ENCODE measurements around the gene TAP1. TPM values are rescaled to one million over a fixed set of nuclear protein-coding genes. Genes with fewer than 3 reads are reported as not detected.

TAP1 gene
- total and polyA plus RNA-seq, 2 donors (not counting 3 experiments of a cell fraction or from before 2014, with no cell fraction given): 15.6 to 25.9 TPM

DNA sequence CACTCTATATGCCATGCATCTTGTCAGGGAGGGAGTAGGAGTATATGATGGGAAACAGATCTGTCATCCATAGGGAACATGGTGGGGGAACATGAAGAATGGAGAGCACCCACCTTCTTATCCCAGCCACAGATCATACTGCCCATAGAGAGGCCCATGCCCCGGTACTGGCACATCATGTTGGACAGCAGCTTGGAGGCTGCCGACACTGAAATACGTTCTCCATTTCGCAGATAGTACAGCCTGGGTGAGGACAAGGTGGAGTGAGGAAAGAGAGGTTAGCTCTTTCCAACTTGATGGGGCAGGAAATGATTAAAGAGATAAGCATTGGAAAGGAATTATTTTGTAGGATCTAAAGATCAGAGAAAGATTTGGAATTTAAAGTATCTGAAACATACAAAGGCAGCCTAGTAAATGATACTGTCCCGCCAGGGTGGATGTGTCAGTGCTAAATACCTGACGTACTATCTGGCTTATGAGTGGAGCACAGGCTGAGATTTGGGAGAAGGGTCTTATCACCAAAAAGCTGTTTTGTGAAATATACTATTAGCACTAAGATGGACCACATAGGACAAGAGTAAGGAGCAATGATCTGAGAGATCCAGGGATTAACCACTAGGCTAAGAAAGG is 11.4 kb downstream of the TAP1 start:
- DNase-seq (ENCODE audit: low read depth, low spot score) (no peak), FAIRE-seq (no peak)
- POLR2A ChIA-PET: no interaction called here
- Histone ChIP-seq H3K36me3 (ENCODE audit: control insufficient read depth in 2 of 2, extremely low read depth in 1 of 2, insufficient read depth in 2 of 2, low read length in 2 of 2) (no peaks in the 10 kb centered on the region), H2AFZ (ENCODE audit: low read depth, low read length) (no peak overlapping the region), H3K9me1 (replicated peaks; ENCODE audit: control insufficient read depth, extremely low read depth, insufficient read depth, low read length) (no peaks in the 10 kb centered on the region), H3K4me3 (replicated peaks in 1 of 3; ENCODE audit: insufficient read depth in 1 of 3, low read depth in 1 of 3, low read length in 3 of 3) (no peak overlapping the region), H3K9me3 (replicated peaks; ENCODE audit: control insufficient read depth, insufficient read depth, low read length) (no peaks in the 10 kb centered on the region), H4K20me1 (replicated peaks; ENCODE audit: control insufficient read depth, extremely low read depth, insufficient read depth, low read length) (no peaks in the 10 kb centered on the region), H3K27ac (ENCODE audit: insufficient read depth, low read depth, low read length) (no peak overlapping the region), H3K4me1 (ENCODE audit: control insufficient read depth, extremely low read depth, insufficient read depth, low read length) (peaks cover 12% of the 10 kb centered on the region), H3K9ac (replicated peaks; ENCODE audit: extremely low read depth, insufficient read depth, low read length) (no peak overlapping the region), H3K27me3 (ENCODE audit: control insufficient read depth in 2 of 2, insufficient read depth in 2 of 2, low read length in 2 of 2) (no peaks in the 10 kb centered on the region), H3K79me2 (ENCODE audit: control insufficient read depth, insufficient read depth, low read length) (peaks cover 9% of the 10 kb centered on the region), H3K4me2 (ENCODE audit: insufficient read depth, low read length) (no peak overlapping the region)
- CTCF ChIA-PET: interaction anchor here (0.6 to 11.0 kb wide), 3 partner anchors 12 to 612 kb away, joined by 3 to 397 read pairs (median 9); partner anchors contain the start of genes PSMB9 and TAP1
- intact Hi-C loops (cut with micrococcal nuclease): loop anchor here (5.0 kb wide), 1 partner anchor 130 kb away; no protein-coding TSS in a partner anchor
- BruUV-seq (replicated peaks): no TSS peak
- dilution Hi-C loops (cut with MboI; ENCODE audit: extremely low pct_ligation_motif_present, low sequenced_read_pairs): no loop called here
- TF ChIP-seq MYC (IDR thresholded peaks at IDR 0.05; ENCODE audit: low read depth, low read length): no peak
- no peak for TF ChIP-seq GATA2 (IDR thresholded peaks at IDR 0.05; ENCODE audit: insufficient read depth, insufficient read length, low read depth, low read length)
- no peak for TF ChIP-seq FOS (IDR thresholded peaks at IDR 0.05; ENCODE audit: borderline replicate concordance, insufficient read depth, low read length)
- no peak for TF ChIP-seq EZH2 (IDR thresholded peaks at IDR 0.05; ENCODE audit: borderline replicate concordance, low read depth, low read length, severe bottlenecking)
- no peak for TF ChIP-seq POLR2AphosphoS5 (IDR thresholded peaks at IDR 0.05; ENCODE audit: insufficient read depth, low read depth, low read length)
- no peak for TF ChIP-seq JUN (IDR thresholded peaks at IDR 0.05; ENCODE audit: borderline replicate concordance, insufficient read depth, insufficient read length, low read depth)
- no peak for TF ChIP-seq POLR2A (IDR thresholded peaks at IDR 0.05; ENCODE audit: low read depth, low read length)
- TF ChIP-seq, protein P1, sequence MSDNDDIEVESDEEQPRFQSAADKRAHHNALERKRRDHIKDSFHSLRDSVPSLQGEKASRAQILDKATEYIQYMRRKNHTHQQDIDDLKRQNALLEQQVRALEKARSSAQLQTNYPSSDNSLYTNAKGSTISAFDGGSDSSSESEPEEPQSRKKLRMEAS (IDR thresholded peaks at IDR 0.05; ENCODE audit: insufficient read depth, insufficient read length): no peak
- TF ChIP-seq, protein P2, sequence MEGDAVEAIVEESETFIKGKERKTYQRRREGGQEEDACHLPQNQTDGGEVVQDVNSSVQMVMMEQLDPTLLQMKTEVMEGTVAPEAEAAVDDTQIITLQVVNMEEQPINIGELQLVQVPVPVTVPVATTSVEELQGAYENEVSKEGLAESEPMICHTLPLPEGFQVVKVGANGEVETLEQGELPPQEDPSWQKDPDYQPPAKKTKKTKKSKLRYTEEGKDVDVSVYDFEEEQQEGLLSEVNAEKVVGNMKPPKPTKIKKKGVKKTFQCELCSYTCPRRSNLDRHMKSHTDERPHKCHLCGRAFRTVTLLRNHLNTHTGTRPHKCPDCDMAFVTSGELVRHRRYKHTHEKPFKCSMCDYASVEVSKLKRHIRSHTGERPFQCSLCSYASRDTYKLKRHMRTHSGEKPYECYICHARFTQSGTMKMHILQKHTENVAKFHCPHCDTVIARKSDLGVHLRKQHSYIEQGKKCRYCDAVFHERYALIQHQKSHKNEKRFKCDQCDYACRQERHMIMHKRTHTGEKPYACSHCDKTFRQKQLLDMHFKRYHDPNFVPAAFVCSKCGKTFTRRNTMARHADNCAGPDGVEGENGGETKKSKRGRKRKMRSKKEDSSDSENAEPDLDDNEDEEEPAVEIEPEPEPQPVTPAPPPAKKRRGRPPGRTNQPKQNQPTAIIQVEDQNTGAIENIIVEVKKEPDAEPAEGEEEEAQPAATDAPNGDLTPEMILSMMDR (IDR thresholded peaks at IDR 0.05; ENCODE audit: extremely low read depth in 1 of 2, insufficient read depth in 1 of 2, low read depth in 1 of 2, low read length in 2 of 2): no peak
